ENCODE results near the gene PSMB2. TPM values are rescaled to one million over a fixed set of nuclear protein-coding genes. Genes with fewer than 3 reads are reported as not detected.

PSMB2 gene
- 80.2 to 115 TPM (median 108 TPM) in 5 replicates for total RNA-seq (2022; extraction: Qiagen RNA extraction)

DNA sequence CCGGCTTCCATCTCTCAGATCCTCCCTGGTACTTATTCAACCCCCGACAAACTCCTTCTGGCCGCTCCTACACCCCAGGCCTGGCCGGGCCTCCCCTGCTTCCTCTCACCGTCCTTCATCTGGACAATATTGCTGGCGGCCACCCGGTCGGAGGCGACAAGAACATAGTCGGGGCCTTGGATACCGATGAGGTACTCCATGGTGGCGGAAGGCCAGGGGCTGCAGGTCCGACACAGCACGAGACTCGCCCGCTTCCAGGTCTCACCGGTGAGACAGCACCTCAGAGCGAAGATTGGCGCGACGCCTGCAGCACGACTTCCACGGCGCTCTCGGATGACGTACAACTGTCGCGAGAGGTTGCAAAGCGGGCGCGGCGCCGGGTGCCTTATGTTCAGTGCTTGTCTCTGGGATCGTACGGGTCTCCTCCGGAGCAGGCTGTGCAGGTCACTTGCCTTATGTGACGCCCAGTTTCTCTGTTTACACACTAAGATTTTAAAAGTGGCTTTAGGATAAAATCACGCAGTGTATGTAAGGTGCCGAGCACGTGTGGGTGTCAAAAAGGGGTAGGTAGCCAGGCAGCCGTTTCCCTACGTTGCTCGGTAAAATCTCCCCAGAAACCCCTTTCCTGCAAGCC is at the start of gene PSMB2:
PSMB2 (minus strand) TSS at position 294 of the 634 bp plus-strand sequence; CDS start at position 200, 94 bp downstream.

GRCh38 chr1:35573198-35574124 is 67.9 kb downstream of the PSMB2 start, which contains the start of gene TFAP2E:
TSS of gene TFAP2E (plus strand) at chr1:35573314. CDS start at chr1:35573578, 264 bp downstream.

GRCh38 chr1:35557611-35558373 is 83.5 kb downstream of the PSMB2 start, which contains the start of gene NCDN:
TSS of gene NCDN (plus strand) at chr1:35557799. CDS start at chr1:35558191, 392 bp downstream.

GRCh38 chr1:35557118-35557610 is 84.2 kb downstream of the PSMB2 start, which contains the start of gene KIAA0319L:
TSS of gene KIAA0319L (minus strand) at chr1:35557403. CDS start at chr1:35554491, 2,912 bp downstream.

Other genes with a start within 250 kb of the PSMB2 start
- gene KIAA0319L, start 84.1 kb downstream of the PSMB2 start, total RNA-seq (2022; extraction: Qiagen RNA extraction) = 13.8 to 16.8 TPM (median 15.9 TPM) in 5 replicates
- gene NCDN, start 83.7 kb downstream of the PSMB2 start, total RNA-seq (2022; extraction: Qiagen RNA extraction) = 12.9 to 20.1 TPM (median 18.6 TPM) in 5 replicates
- gene TFAP2E, start 68.2 kb downstream of the PSMB2 start, total RNA-seq (2022; extraction: Qiagen RNA extraction) = 0.47 to 0.80 TPM (median 0.65 TPM) in 5 replicates
- 12.5 to 13.9 TPM (median 13.9 TPM) in 5 replicates for gene C1orf216, start 77.4 kb upstream of the PSMB2 start, total RNA-seq (2022; extraction: Qiagen RNA extraction)
- 11.2 to 14.2 TPM (median 12.5 TPM) in 5 replicates for gene CLSPN, start 128.5 kb upstream of the PSMB2 start, total RNA-seq (2022; extraction: Qiagen RNA extraction)
- 2.3 to 6.1 TPM (median 4.3 TPM) in 5 replicates for gene AGO4, start 166.5 kb upstream of the PSMB2 start, total RNA-seq (2022; extraction: Qiagen RNA extraction)
- 3.1 to 6.3 TPM (median 5.8 TPM) in 5 replicates for gene AGO1, start 241.7 kb upstream of the PSMB2 start, total RNA-seq (2022; extraction: Qiagen RNA extraction)